OCI-LY7 (cell line): ENCODE results near the gene MIEF2. TPM values are rescaled to one million over a fixed set of nuclear protein-coding genes. Genes with fewer than 3 reads are reported as not detected.

Experiments used
- BruUV-seq: library from RNA; stranded (reverse); fragments of 400-500 nt; replicated peaks from 2 replicates; lab custom pipeline; 2021; lab: Mats Ljungman, UMichigan
- CTCF ChIA-PET: fragments of 300-600 bp; sonication (Branson Sonifier 250); formaldehyde crosslinking; loops from one replicate; lab custom pipeline; 2022; ENCODE audit warnings: antibody characterized with exemption; ENCODE audit not compliant: unreplicated experiment; lab: Charles Lee
- POLR2A ChIA-PET: fragments of 300-600 bp; sonication (Branson Sonifier 250); formaldehyde crosslinking; loops from one replicate; lab custom pipeline; 2022; ENCODE audit warnings: antibody characterized with exemption; lab: Charles Lee
- DNase-seq: peaks from one replicate; pipeline ENCODE4 v3.0.0-alpha.2; 2015; ENCODE audit warnings: low spot score
- H2AFZ ChIP-seq: fragments of 200-600 bp; sonication (generic), shearing (Covaris generic); 2 replicates; pipeline ENCODE4 v1.6.1; 2014; ENCODE audit warnings: mild to moderate bottlenecking, antibody characterized with exemption, low read length, moderate library complexity
- H3K27ac ChIP-seq: fragments of 200-600 bp; sonication (generic); 2 replicates; pipeline ENCODE4 v1.5.1; 2014; ENCODE audit warnings: mixed run types, low read depth, mild to moderate bottlenecking, moderate library complexity, low read length, inconsistent platforms; ENCODE audit not compliant: poor library complexity, severe bottlenecking
- H3K36me3 ChIP-seq: fragments of 200-600 bp; sonication (generic); 2 replicates; pipeline ENCODE4 v1.6.1; 2014; ENCODE audit warnings: mild to moderate bottlenecking, antibody characterized with exemption, low read length, moderate library complexity, mixed read lengths; ENCODE audit not compliant: insufficient read depth
- H3K4me1 ChIP-seq: fragments of 200-600 bp; sonication (generic); 2 replicates; pipeline ENCODE4 v1.5.1; 2014; ENCODE audit warnings: mild to moderate bottlenecking, low read length; ENCODE audit not compliant: insufficient read depth, poor library complexity, severe bottlenecking
- H3K4me2 ChIP-seq: fragments of 200-600 bp; sonication (generic); 2 replicates; pipeline ENCODE4 v1.6.1; 2014; ENCODE audit warnings: mild to moderate bottlenecking, low read length
- H3K4me3 ChIP-seq: fragments of 200-600 bp; sonication (generic); 2 replicates; pipeline ENCODE4 v1.5.1; 2014; ENCODE audit warnings: mild to moderate bottlenecking, low read depth, low read length; ENCODE audit not compliant: poor library complexity, severe bottlenecking
- H3K79me2 ChIP-seq: fragments of 200-600 bp; sonication (generic); 2 replicates; pipeline ENCODE4 v1.6.1; 2016; ENCODE audit warnings: low read depth, mild to moderate bottlenecking, low read length, moderate library complexity, mixed read lengths; ENCODE audit not compliant: insufficient read depth
- H3K9me2 ChIP-seq: fragments of 200-600 bp; sonication (generic); 2 replicates; pipeline ENCODE4 v1.6.1; 2016; ENCODE audit warnings: mild to moderate bottlenecking, low read length, mixed read lengths; ENCODE audit not compliant: insufficient read depth
- H3K9me3 ChIP-seq: fragments of 200-600 bp; sonication (generic); 2 replicates; pipeline ENCODE4 v1.6.1; 2014; ENCODE audit warnings: mild to moderate bottlenecking, mixed run types, low read length, mixed read lengths
- H4K20me1 ChIP-seq: fragments of 200-600 bp; sonication (generic); 2 replicates; pipeline ENCODE4 v1.6.1; 2014; ENCODE audit warnings: mild to moderate bottlenecking, antibody characterized with exemption, low read length, moderate library complexity, mixed read lengths; ENCODE audit not compliant: insufficient read depth
- CTCF ChIP-seq: fragments of 200-600 bp; sonication (generic); conservative IDR thresholded peaks from 2 replicates; pipeline ENCODE4 v1.5.1; 2014; ENCODE audit warnings: mild to moderate bottlenecking, antibody characterized with exemption, low read length, moderate library complexity, mixed read lengths
- EZH2phosphoT487 ChIP-seq: fragments of 200-600 bp; sonication (generic); IDR thresholded peaks from 2 replicates; pipeline ENCODE4 v1.6.1; 2018; ENCODE audit warnings: low read depth, borderline replicate concordance, mild to moderate bottlenecking, mixed run types, antibody characterized with exemption, low read length, moderate library complexity, mixed read lengths
- intact Hi-C: fragments of 100-400 bp; cut with micrococcal nuclease; formaldehyde crosslinking; loops from one replicate; pipeline ENCODE4 v1.10.0; 2022; ENCODE audit not compliant: unreplicated experiment
- total RNA-seq, 2 experiments: library from RNA; depleted of rRNA in 1 of 2; stranded (reverse); fragments of >200 nt in 1 of 2; shearing (Covaris generic) in 1 of 2; gene quantifications; 2 replicates each; pipeline ENCODE4 v1.2.3, GENCODE V29; 2014 to 2022

MIEF2 gene
- total RNA-seq, 2 experiments from 2014 or later: 7.9 to 11.8 TPM

GRCh38 chr17:18309202-18309601 is 48.7 kb downstream of the MIEF2 start:
- H3K9me3 ChIP-seq: no peaks in the 10 kb centered on the region
- intact Hi-C loops: no loop called here
- no peak overlapping the region for H3K4me2 ChIP-seq
- peaks cover 44% of the 10 kb centered on the region for H3K79me2 ChIP-seq
- no peak overlapping the region for H3K27ac ChIP-seq
- H4K20me1 ChIP-seq: peaks cover 5% of the 10 kb centered on the region; the same call in 1 of the 2 replicates
- peaks cover 17% of the 10 kb centered on the region for H3K4me1 ChIP-seq
- H3K4me3 ChIP-seq: no peak overlapping the region
- no peak overlapping the region for H2AFZ ChIP-seq
- ChIA-PET POLR2A (interaction anchor here (0.7 kb wide), 1 partner anchor 1025 kb away, joined by 3 read pairs; no protein-coding TSS in a partner anchor), CTCF (no interaction called here)
- no peak for DNase-seq
- no peaks in the 10 kb centered on the region for H3K9me2 ChIP-seq
- H3K36me3 ChIP-seq: peaks cover 80% of the 10 kb centered on the region
- TF ChIP-seq CTCF: no peak
- no peak for TF ChIP-seq EZH2phosphoT487
- BruUV-seq: no TSS peak

GRCh38 chr17:18314059-18314730 is 53.7 kb downstream of the MIEF2 start:
- DNase-seq: peak; percentile 18
- H4K20me1 ChIP-seq: peaks cover 5% of the 10 kb centered on the region; the same call in 1 of the 2 replicates
- no TSS peak for BruUV-seq
- CTCF ChIA-PET: no interaction called here
- intact Hi-C loops: loop anchor here (2.0 kb wide), 1 partner anchor 53 kb away; the partner anchor contains the start of gene MIEF2
- H2AFZ ChIP-seq: peak overlapping the region; percentile 67
- no peaks in the 10 kb centered on the region for H3K9me3 ChIP-seq
- POLR2A ChIA-PET: no interaction called here
- H3K4me3 ChIP-seq: peak overlapping the region; percentile 92
- TF ChIP-seq EZH2phosphoT487 (no peak), CTCF (no peak)
- peak overlapping the region; percentile 97 for H3K4me2 ChIP-seq
- H3K4me1 ChIP-seq: peaks cover 40% of the 10 kb centered on the region
- H3K27ac ChIP-seq: peak overlapping the region; percentile 76
- H3K9me2 ChIP-seq: no peaks in the 10 kb centered on the region
- peaks cover 65% of the 10 kb centered on the region for H3K79me2 ChIP-seq
- peaks cover 41% of the 10 kb centered on the region for H3K36me3 ChIP-seq
